ENCODE data around the gene LYZL1. TPM values are rescaled to one million over a fixed set of nuclear protein-coding genes. Genes with fewer than 3 reads are reported as not detected.

Gene LYZL1
- total and polyA plus RNA-seq, 2 of the 8 experiments (the other 6 are each of a cell fraction or from before 2014, with no cell fraction given) = not detected

- H3K18ac ChIP-seq (ENCODE audit: extremely low read depth, low read length) = no peak overlapping the region
- H3K23me2 ChIP-seq (ENCODE audit: low read depth, low read length) = no peaks in the 10 kb centered on the region
- H2BK15ac ChIP-seq (ENCODE audit: low read length) = no peak overlapping the region
- H3K4me2 ChIP-seq (ENCODE audit: insufficient read depth in 1 of 2, low read depth in 2 of 2, low read length in 2 of 2) = no peak overlapping the region
- H2BK5ac ChIP-seq (ENCODE audit: low read depth, low read length) = no peak overlapping the region
- H2BK20ac ChIP-seq (ENCODE audit: low read length) = no peak overlapping the region
- no peak for DNase-seq (ENCODE audit: low read depth in 1 of 2, low spot score in 2 of 2)
- H3K14ac ChIP-seq (ENCODE audit: insufficient read length) = no peak overlapping the region
- H3K27ac ChIP-seq (ENCODE audit: low read depth, low read length) = no peak overlapping the region
- H3K79me1 ChIP-seq (ENCODE audit: low read depth, low read length) = no peaks in the 10 kb centered on the region
- no peak for FAIRE-seq
- WGBS, 2 experiments (ENCODE audit: extremely low coverage in 1 of 2, insufficient coverage in 1 of 2, insufficient read length in 1 of 2, insufficient replicate concordance in 2 of 2, low coverage in 1 of 2, low lambda C conversion rate in 2 of 2, missing lambda C conversion rate in 1 of 2) = 90% methylated on average over 1 of the region's 1 CpG; no CpG with 5 or more reads in 1 of the 2 experiments
- H3K4ac ChIP-seq (replicated peaks; ENCODE audit: insufficient read length, low read depth, low read length) = no peak overlapping the region
- H3K9ac ChIP-seq (replicated peaks in 1 of 4; ENCODE audit: extremely low read depth in 1 of 4, low read depth in 3 of 4, low read length in 3 of 4) = no peak overlapping the region
- H2BK120ac ChIP-seq (replicated peaks; ENCODE audit: low read depth, low read length) = no peak overlapping the region
- no peaks in the 10 kb centered on the region for H3K79me2 ChIP-seq (ENCODE audit: control insufficient read depth in 1 of 2, insufficient read depth in 2 of 2, low read length in 2 of 2)
- no peaks in the 10 kb centered on the region for H3K27me3 ChIP-seq (replicated peaks in 1 of 4; ENCODE audit: control insufficient read depth in 3 of 4, extremely low read depth in 1 of 4, insufficient read depth in 3 of 4, low read length in 3 of 4)
- H3K9me3 ChIP-seq (ENCODE audit: insufficient read depth in 2 of 2, low read depth in 1 of 2, low read length in 1 of 2) = peaks cover 22 to 36% of the 10 kb centered on the region in 2 experiments
- no peak overlapping the region for H2BK12ac ChIP-seq (ENCODE audit: low read depth, low read length)
- H4K5ac ChIP-seq (ENCODE audit: insufficient read length, low read depth, low read length) = no peak overlapping the region
- H3K23ac ChIP-seq (ENCODE audit: insufficient read length) = no peak overlapping the region
- no peaks in the 10 kb centered on the region for H4K20me1 ChIP-seq (replicated peaks in 1 of 2; ENCODE audit: control insufficient read depth in 1 of 2, insufficient read depth in 2 of 2, low read length in 2 of 2)
- ChIA-PET CTCF (ENCODE audit: partially characterized antibody) (interaction anchor here (1.1 to 1.6 kb wide), 2 partner anchors 15 to 241 kb away, joined by 3 read pairs; no protein-coding TSS in a partner anchor), POLR2A (ENCODE audit: partially characterized antibody) (no interaction called here)
- H4K91ac ChIP-seq (replicated peaks; ENCODE audit: insufficient read length, low read length) = no peak overlapping the region
- H2AK5ac ChIP-seq (ENCODE audit: low read depth, low read length) = no peak overlapping the region
- no peak overlapping the region for H4K8ac ChIP-seq (ENCODE audit: extremely low read depth, insufficient read depth, low read length)
- H2AFZ ChIP-seq (ENCODE audit: low read length) = no peak overlapping the region
- H3K4me3 ChIP-seq (ENCODE audit: extremely low read depth in 1 of 4, insufficient read depth in 2 of 4, low read depth in 3 of 4, low read length in 4 of 4) = no peak overlapping the region
- peaks cover 0 to 5% (median 0%) of the 10 kb centered on the region in 4 experiments; a peak in 1 of 8 replicates for H3K36me3 ChIP-seq (ENCODE audit: control insufficient read depth in 2 of 4, insufficient read depth in 4 of 4, low read length in 3 of 4)
- no peak overlapping the region for H3K56ac ChIP-seq (replicated peaks; ENCODE audit: insufficient read length, low read depth, low read length)
- H3K4me1 ChIP-seq (replicated peaks in 1 of 4; ENCODE audit: control insufficient read depth in 3 of 4, insufficient read depth in 4 of 4, low read length in 3 of 4) = peaks cover 0 to 5% (median 1%) of the 10 kb centered on the region in 4 experiments; a peak in 3 of 7 replicates
- no peak for TF ChIP-seq SRF (IDR thresholded peaks at IDR 0.05; ENCODE audit: low read depth, low read length)
- no peak for TF ChIP-seq RAD21 (IDR thresholded peaks at IDR 0.05 in 1 of 2, conservative IDR thresholded peaks at IDR 0.05 in 1 of 2; ENCODE audit: low read depth in 2 of 2, low read length in 2 of 2)
- no peak for TF ChIP-seq SP1 (IDR thresholded peaks at IDR 0.05; ENCODE audit: low read depth, low read length)
- no peak for TF ChIP-seq ATF2 (IDR thresholded peaks at IDR 0.05; ENCODE audit: low read length)
Observed at GRCh38 chr10:29301359-29301910, 12.6 kb downstream of the LYZL1 start.

Data from H1 (cell line).